HepG2 (cell line): ENCODE results near the gene PRKAG3. TPM values are rescaled to one million over a fixed set of nuclear protein-coding genes. Genes with fewer than 3 reads are reported as not detected.
A peak's percentile ranks its signal among the peaks of the same experiment; 100 is the strongest.

Experiments used
- AKAP8 ChIP-seq: sonication (generic); formaldehyde crosslinking; IDR thresholded peaks from 2 replicates; pipeline ENCODE4 v1.5.1; 2020; ENCODE audit warnings: mild to moderate bottlenecking, missing genetic modification reagents
- CEBPB ChIP-seq: IDR thresholded peaks from 2 replicates; pipeline ENCODE4 v1.6.1; 2011; ENCODE audit warnings: low read depth, low read length, improper control_type of control experiment, borderline replicate concordance
- DPF2 ChIP-seq: sonication (generic); formaldehyde crosslinking; IDR thresholded peaks from 2 replicates; pipeline ENCODE4 v1.4.0; 2020; ENCODE audit warnings: mild to moderate bottlenecking, low read depth, missing genetic modification reagents, borderline replicate concordance
- GTF2F1 ChIP-seq: fragments of 150-350 bp; IDR thresholded peaks from 2 replicates; pipeline ENCODE4 v1.6.1; 2014; ENCODE audit warnings: low read length
- KDM1A ChIP-seq: IDR thresholded peaks from 2 replicates; pipeline ENCODE4 v1.6.1; 2016; ENCODE audit warnings: missing compliant biosample characterization
- MIER2 ChIP-seq: IDR thresholded peaks from 2 replicates; pipeline ENCODE4 v1.6.1; 2016; ENCODE audit warnings: missing biosample characterization, missing genetic modification reagents
- NFATC3 ChIP-seq: sonication (generic); formaldehyde crosslinking; IDR thresholded peaks from 2 replicates; pipeline ENCODE4 v1.5.1; 2020; ENCODE audit warnings: mild to moderate bottlenecking, missing genetic modification reagents
- NFE2 ChIP-seq: sonication (generic); formaldehyde crosslinking; IDR thresholded peaks from 2 replicates; pipeline ENCODE4 v1.4.0; 2020; ENCODE audit warnings: missing genetic modification reagents
- NFIC ChIP-seq: IDR thresholded peaks from 2 replicates; pipeline ENCODE4 v1.6.1; 2012; ENCODE audit warnings: mild to moderate bottlenecking, low read length, inconsistent platforms
- PATZ1 ChIP-seq: sonication (generic); formaldehyde crosslinking; IDR thresholded peaks from 2 replicates; pipeline ENCODE4 v1.4.0; 2020; ENCODE audit warnings: missing genetic modification reagents
- RELA ChIP-seq: sonication (generic); formaldehyde crosslinking; IDR thresholded peaks from 2 replicates; pipeline ENCODE4 v1.4.0; 2020; ENCODE audit warnings: missing genetic modification reagents
- SYNCRIP ChIP-seq: fragments of 200-400 bp; formaldehyde crosslinking; IDR thresholded peaks from 2 replicates; pipeline ENCODE4 v1.6.1; 2018; ENCODE audit warnings: mild to moderate bottlenecking, low read depth, low read length; ENCODE audit not compliant: insufficient read depth
- TAF1 ChIP-seq: sonication (generic); formaldehyde crosslinking; IDR thresholded peaks from 2 replicates; pipeline ENCODE4 v1.4.0; 2020; ENCODE audit warnings: missing genetic modification reagents
- TCF7 ChIP-seq: sonication (generic); IDR thresholded peaks from 2 replicates; pipeline ENCODE4 v1.6.1; 2016; ENCODE audit warnings: antibody characterized with exemption, low read depth
- ZBTB10 ChIP-seq: sonication (generic); formaldehyde crosslinking; IDR thresholded peaks from 2 replicates; pipeline ENCODE4 v1.4.0; 2020; ENCODE audit warnings: missing genetic modification reagents, borderline replicate concordance
- ZBTB42 ChIP-seq: sonication (generic); formaldehyde crosslinking; IDR thresholded peaks from 2 replicates; pipeline ENCODE4 v1.5.0; 2020; ENCODE audit warnings: mild to moderate bottlenecking, missing genetic modification reagents
- ZNF124 ChIP-seq: sonication (generic); formaldehyde crosslinking; IDR thresholded peaks from 2 replicates; pipeline ENCODE4 v1.4.0; 2020; ENCODE audit warnings: missing genetic modification reagents
- ZNF136 ChIP-seq: sonication (generic); formaldehyde crosslinking; IDR thresholded peaks from 2 replicates; pipeline ENCODE4 v1.8.1; 2022; ENCODE audit warnings: low read depth, mild to moderate bottlenecking, moderate library complexity, missing genetic modification reagents
- ZNF142 ChIP-seq: sonication (generic); formaldehyde crosslinking; IDR thresholded peaks from 2 replicates; pipeline ENCODE4 v1.4.0; 2020; ENCODE audit warnings: missing genetic modification reagents
- ZNF232 ChIP-seq: sonication (generic); formaldehyde crosslinking; IDR thresholded peaks from 2 replicates; pipeline ENCODE4 v1.4.0; 2020; ENCODE audit warnings: missing genetic modification reagents, borderline replicate concordance
- ZNF672 ChIP-seq: sonication (generic); formaldehyde crosslinking; IDR thresholded peaks from 2 replicates; pipeline ENCODE4 v1.8.1; 2022; ENCODE audit warnings: missing genetic modification reagents
- polyA plus RNA-seq, 8 experiments: library from polyadenylated mRNA; depleted of rRNA in 3 of 8; stranded (reverse) in 7 of 8; unstranded in 1 of 8; fragments of >200 nt; fragmentation: Illumina TruSeq in 4 of 8; extraction: Trizol in 4 of 8; gene quantifications; 2 replicates each; pipeline versions ENCODE4 v1.2.1 to v1.2.3, GENCODE V29; 2011 to 2016; ENCODE audit warnings: low read depth in 4 of 8, missing spikeins in 1 of 8, mixed read lengths in 1 of 8; ENCODE audit not compliant: insufficient read depth in 1 of 8
- total RNA-seq, 5 experiments: library from RNA; depleted of rRNA; stranded (reverse); fragments of >200 nt; fragmentation: Illumina TruSeq; extraction: Trizol; gene quantifications; 2 replicates each; pipeline ENCODE4 v1.2.3, GENCODE V29; 2016; ENCODE audit warnings: low read depth in 1 of 5

PRKAG3 gene
- total and polyA plus RNA-seq, 2 of the 13 experiments (the other 11 are each of a cell fraction or from before 2014, with no cell fraction given): not detected

GRCh38 chr2:218806346-218806978, 25.1 kb downstream of the PRKAG3 start (continued):
- TF ChIP-seq TAF1 (no peak), DPF2 (CRISPR knock-in tag) (peak; percentile 69; the same call in 1 of the 2 replicates), KDM1A (CRISPR knock-in tag) (no peak), ZBTB42 (CRISPR knock-in tag) (no peak), NFIC (peak; percentile 42), TCF7 (peak; percentile 71), AKAP8 (CRISPR knock-in tag) (peak; percentile 75; the same call in 1 of the 2 replicates), SYNCRIP (no peak), ZNF232 (CRISPR knock-in tag) (peak; percentile 75; the same call in 1 of the 2 replicates), PATZ1 (CRISPR knock-in tag) (peak; percentile 85), GTF2F1 (no peak), ZBTB10 (CRISPR knock-in tag) (peak; percentile 67; the same call in 1 of the 2 replicates), MIER2 (CRISPR knock-in tag) (0 out of 2 replicates have a peak, but pooled peaks have one; percentile 48), NFATC3 (CRISPR knock-in tag) (no peak), ZNF142 (CRISPR knock-in tag) (peak; percentile 64; the same call in 1 of the 2 replicates), ZNF136 (peak; percentile 70; the same call in 1 of the 2 replicates), ZNF124 (peak; percentile 78; the same call in 1 of the 2 replicates), CEBPB (peak; percentile 100), NFE2 (CRISPR knock-in tag) (no peak), RELA (CRISPR knock-in tag) (peak; percentile 42; the same call in 1 of the 2 replicates), ZNF672 (no peak)
